Ascending aorta (tissue), 2 donors: ENCODE measurements around the gene AGMO. TPM values are rescaled to one million over a fixed set of nuclear protein-coding genes. Genes with fewer than 3 reads are reported as not detected.

Experiments used
- DNase-seq, 2 donors: peaks; one replicate each; pipeline ENCODE4 v3.0.0-alpha.2; 2019; ENCODE audit warnings: low spot score in 2 of 2
- H3K27ac ChIP-seq, 2 donors: fragments of 200-600 bp; sonication (generic); one replicate each; pipeline ENCODE4 v1.5.1; 2016 to 2017; ENCODE audit warnings: mild to moderate bottlenecking in 1 of 2
- H3K27me3 ChIP-seq: fragments of 200-600 bp; sonication (generic); one replicate; pipeline ENCODE4 v1.5.1; 2017
- H3K36me3 ChIP-seq, 2 donors: fragments of 200-600 bp; sonication (generic); one replicate each; pipeline ENCODE4 v1.5.1; 2016
- H3K4me1 ChIP-seq, 2 donors: fragments of 200-600 bp; sonication (generic); one replicate each; pipeline ENCODE4 v1.5.1; 2016 to 2017; ENCODE audit warnings: mild to moderate bottlenecking in 1 of 2
- H3K4me3 ChIP-seq, 2 donors: fragments of 200-600 bp; sonication (generic); one replicate each; pipeline ENCODE4 v1.5.1; 2016 to 2017; ENCODE audit warnings: mild to moderate bottlenecking in 1 of 2
- H3K9me3 ChIP-seq, 2 donors: fragments of 200-600 bp; sonication (generic); one replicate each; pipeline ENCODE4 v1.5.1; 2016
- intact Hi-C: fragments of 100-400 bp; cut with DNase I; formaldehyde crosslinking; loops from one replicate; pipeline ENCODE4 v1.15.1; 2023
- total RNA-seq: library from RNA; depleted of rRNA; stranded (reverse); fragments of >200 nt; gene quantifications from one replicate; pipeline ENCODE4 v1.1.0, GENCODE V29; 2016
- TF ChIP-seq, protein P1 (sequence below), 3 experiments: fragments of 200-600 bp in 2 of 3; fragments of 450-650 bp in 1 of 3; sonication (generic) in 2 of 3; IDR thresholded peaks; one replicate each; pipeline ENCODE4 v1.5.1; 2016 to 2019; ENCODE audit warnings: antibody characterized with exemption in 3 of 3, mild to moderate bottlenecking in 1 of 3, moderate library complexity in 1 of 3

AGMO gene
- total RNA-seq, 1 donor from 2014 or later: not detected

GRCh38 chr7:15291699-15292098 lies 270.1 kb downstream of the AGMO start:
- no peak overlapping the region for H3K27ac ChIP-seq
- intact Hi-C loops: no loop called here
- no peaks in the 10 kb centered on the region for H3K27me3 ChIP-seq
- DNase-seq: no peak
- no peak overlapping the region for H3K4me3 ChIP-seq
- TF ChIP-seq, protein P1, sequence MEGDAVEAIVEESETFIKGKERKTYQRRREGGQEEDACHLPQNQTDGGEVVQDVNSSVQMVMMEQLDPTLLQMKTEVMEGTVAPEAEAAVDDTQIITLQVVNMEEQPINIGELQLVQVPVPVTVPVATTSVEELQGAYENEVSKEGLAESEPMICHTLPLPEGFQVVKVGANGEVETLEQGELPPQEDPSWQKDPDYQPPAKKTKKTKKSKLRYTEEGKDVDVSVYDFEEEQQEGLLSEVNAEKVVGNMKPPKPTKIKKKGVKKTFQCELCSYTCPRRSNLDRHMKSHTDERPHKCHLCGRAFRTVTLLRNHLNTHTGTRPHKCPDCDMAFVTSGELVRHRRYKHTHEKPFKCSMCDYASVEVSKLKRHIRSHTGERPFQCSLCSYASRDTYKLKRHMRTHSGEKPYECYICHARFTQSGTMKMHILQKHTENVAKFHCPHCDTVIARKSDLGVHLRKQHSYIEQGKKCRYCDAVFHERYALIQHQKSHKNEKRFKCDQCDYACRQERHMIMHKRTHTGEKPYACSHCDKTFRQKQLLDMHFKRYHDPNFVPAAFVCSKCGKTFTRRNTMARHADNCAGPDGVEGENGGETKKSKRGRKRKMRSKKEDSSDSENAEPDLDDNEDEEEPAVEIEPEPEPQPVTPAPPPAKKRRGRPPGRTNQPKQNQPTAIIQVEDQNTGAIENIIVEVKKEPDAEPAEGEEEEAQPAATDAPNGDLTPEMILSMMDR (IDR thresholded peaks at IDR 0.05): no peak
- no peaks in the 10 kb centered on the region for H3K9me3 ChIP-seq
- H3K4me1 ChIP-seq: no peaks in the 10 kb centered on the region
- H3K36me3 ChIP-seq: no peaks in the 10 kb centered on the region

DNA sequence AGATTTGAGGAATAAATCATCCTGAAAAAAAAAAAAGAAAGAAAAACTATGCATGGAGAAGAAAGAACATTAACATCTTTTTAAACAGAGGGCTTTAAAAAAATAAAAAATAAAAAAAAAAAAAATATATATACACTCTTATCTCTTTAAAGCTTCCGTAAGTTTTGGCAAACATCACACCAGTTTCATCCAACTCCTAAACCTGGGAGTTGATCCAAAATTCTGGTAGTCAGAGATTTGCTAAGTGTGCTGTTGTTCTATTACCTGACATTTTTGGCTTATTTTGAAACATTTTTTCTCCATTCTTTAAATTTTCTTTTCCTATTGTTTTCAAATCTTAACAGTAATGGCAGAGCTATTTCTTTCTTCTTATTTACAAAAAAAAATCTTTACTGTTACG lies 273.1 kb downstream of the AGMO start:
- TF ChIP-seq, protein P1 (IDR thresholded peaks at IDR 0.05): no peak
- H3K4me1 ChIP-seq: no peaks in the 10 kb centered on the region
- H3K27me3 ChIP-seq: no peaks in the 10 kb centered on the region
- H3K27ac ChIP-seq: no peak overlapping the region
- DNase-seq: no peak
- no peaks in the 10 kb centered on the region for H3K36me3 ChIP-seq
- H3K9me3 ChIP-seq: no peaks in the 10 kb centered on the region
- intact Hi-C loops: no loop called here
- H3K4me3 ChIP-seq: no peak overlapping the region

DNA sequence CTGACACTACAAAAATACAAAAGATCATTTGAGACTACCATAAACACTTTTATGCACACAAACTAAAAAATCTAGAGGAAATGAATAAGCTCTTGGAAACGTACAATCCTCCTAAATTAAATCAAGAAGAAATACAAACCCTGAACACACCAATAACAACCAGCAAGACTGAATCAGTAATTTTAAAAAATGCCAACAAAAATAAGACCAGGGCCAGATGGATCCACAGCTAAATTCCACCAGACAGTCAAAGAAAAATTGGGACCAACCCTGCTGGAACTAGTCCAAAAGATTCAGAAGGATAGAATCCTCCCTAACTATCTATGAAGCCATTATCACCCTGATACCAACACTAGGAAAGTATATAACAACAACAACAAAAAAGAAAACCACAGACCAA lies 277.4 kb downstream of the AGMO start:
- no peak overlapping the region for H3K27ac ChIP-seq
- no peaks in the 10 kb centered on the region for H3K27me3 ChIP-seq
- H3K4me3 ChIP-seq: no peak overlapping the region
- peaks cover 0 to 10% of the 10 kb centered on the region in 2 donors for H3K9me3 ChIP-seq
- H3K36me3 ChIP-seq: no peaks in the 10 kb centered on the region
- no peak for DNase-seq
- intact Hi-C loops: no loop called here
- TF ChIP-seq, protein P1 (IDR thresholded peaks at IDR 0.05): no peak
- no peaks in the 10 kb centered on the region for H3K4me1 ChIP-seq

- Histone ChIP-seq H3K4me3 (no peak overlapping the region), H3K4me1 (no peaks in the 10 kb centered on the region), H3K9me3 (peaks cover 0 to 21% of the 10 kb centered on the region in 2 donors), H3K27me3 (no peaks in the 10 kb centered on the region), H3K36me3 (no peaks in the 10 kb centered on the region), H3K27ac (no peak overlapping the region)
- intact Hi-C loops: no loop called here
- TF ChIP-seq, protein P1 (IDR thresholded peaks at IDR 0.05): no peak
- DNase-seq: no peak
Observed at GRCh38 chr7:15280078-15280733, 281.6 kb downstream of the AGMO start.

DNA sequence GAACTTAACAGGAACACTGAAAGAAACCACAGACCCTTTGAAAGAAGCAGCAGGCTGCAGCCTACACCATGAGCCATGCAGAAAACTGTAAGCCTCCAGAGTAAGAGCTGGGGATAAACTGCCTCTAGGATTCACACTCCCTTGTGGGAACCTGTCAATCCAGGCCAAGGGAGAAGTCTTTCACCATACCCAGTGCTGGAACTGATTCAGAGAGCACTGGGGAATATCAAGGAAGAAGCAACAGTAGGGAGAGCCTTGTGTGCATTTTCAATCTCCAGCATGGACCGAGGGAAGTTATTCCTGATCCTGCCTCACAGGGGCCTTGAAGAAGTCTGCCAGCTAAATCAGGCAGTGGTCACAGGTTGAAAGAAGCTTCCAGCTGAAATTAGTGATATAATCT lies 282.2 kb downstream of the AGMO start:
- no peak overlapping the region for H3K4me3 ChIP-seq
- H3K36me3 ChIP-seq: no peaks in the 10 kb centered on the region
- H3K27me3 ChIP-seq: no peaks in the 10 kb centered on the region
- no peaks in the 10 kb centered on the region for H3K4me1 ChIP-seq
- intact Hi-C loops: no loop called here
- peaks cover 0 to 21% of the 10 kb centered on the region in 2 donors for H3K9me3 ChIP-seq
- TF ChIP-seq, protein P1 (IDR thresholded peaks at IDR 0.05): no peak
- DNase-seq: no peak
- no peak overlapping the region for H3K27ac ChIP-seq

DNA sequence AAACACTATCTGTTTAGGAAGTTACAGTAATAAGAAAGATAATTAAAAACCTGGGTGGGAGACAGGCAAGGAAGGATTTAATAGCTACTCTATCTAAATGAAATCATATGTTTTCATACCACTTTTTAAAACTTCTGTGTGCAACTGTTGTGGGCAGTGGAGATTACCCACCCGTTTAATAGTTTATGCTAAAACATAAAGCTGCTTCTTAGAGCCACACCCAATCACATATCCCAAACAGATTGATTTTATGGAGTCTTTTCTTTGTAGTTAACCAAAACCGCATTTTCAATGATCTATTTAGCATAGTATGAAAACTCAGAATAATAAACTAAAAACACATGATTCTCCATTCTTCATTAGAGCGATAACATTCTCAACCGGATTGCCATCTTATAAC lies 304.1 kb downstream of the AGMO start:
- H3K36me3 ChIP-seq: no peaks in the 10 kb centered on the region
- TF ChIP-seq, protein P1 (IDR thresholded peaks at IDR 0.05): no peak
- H3K4me1 ChIP-seq: no peaks in the 10 kb centered on the region
- H3K27me3 ChIP-seq: no peaks in the 10 kb centered on the region
- DNase-seq: no peak
- intact Hi-C loops: no loop called here
- H3K4me3 ChIP-seq: no peak overlapping the region
- peaks cover 0 to 8% of the 10 kb centered on the region in 2 donors for H3K9me3 ChIP-seq
- H3K27ac ChIP-seq: no peak overlapping the region
